22Rv1 (cell line): ENCODE results near the gene STK36.
A peak's percentile ranks its signal among the peaks of the same experiment; 100 is the strongest.

Experiments used
- H3K27ac ChIP-seq: fragments of 450-650 bp; 2 replicates; pipeline ENCODE4 v1.5.1; 2017
- ZFX ChIP-seq: fragments of 450-650 bp; IDR thresholded peaks from 2 replicates; pipeline ENCODE4 v1.6.1; 2017; ENCODE audit warnings: antibody characterized with exemption, borderline replicate concordance
- TF ChIP-seq, protein P1 (sequence below): fragments of 450-650 bp; IDR thresholded peaks from 2 replicates; pipeline ENCODE4 v1.5.1; 2017; ENCODE audit warnings: mild to moderate bottlenecking

The STK36 gene

DNA sequence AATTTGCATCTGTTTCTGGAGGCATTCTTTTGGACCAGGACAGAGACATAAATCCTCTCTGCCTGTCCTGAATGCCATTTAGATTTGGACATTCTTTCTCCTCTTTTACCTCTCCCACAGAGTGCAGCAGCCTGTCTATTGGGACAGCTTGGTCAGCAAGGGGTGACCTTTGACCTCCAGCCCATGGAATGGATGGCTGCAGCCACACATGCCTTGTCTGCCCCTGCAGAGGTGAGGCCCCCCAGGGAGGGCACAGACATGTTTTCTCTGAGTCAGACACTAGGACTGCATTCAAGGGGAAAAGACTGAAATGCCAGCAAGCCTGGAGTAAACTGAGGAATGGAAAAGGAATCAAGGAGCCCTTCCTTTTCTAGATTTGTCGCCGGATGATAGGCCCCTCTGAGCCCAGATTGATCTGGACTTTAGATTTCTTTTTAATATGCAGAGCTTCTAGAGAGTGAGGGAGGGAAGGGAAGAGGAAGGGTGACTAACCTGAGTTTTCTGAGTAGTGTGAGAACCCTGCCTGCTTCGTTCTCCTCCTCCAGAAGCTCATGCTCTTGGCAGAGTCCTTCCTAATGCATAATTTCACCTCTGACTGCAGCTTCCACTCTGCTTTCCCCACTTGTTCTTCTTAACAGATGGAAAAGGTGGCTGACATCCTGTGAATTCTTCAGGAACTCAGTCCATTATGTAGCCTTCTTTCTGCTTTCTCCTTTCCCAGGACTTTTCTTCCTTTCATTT, 22.7 kb downstream of the STK36 start:
- TF ChIP-seq, protein P1, sequence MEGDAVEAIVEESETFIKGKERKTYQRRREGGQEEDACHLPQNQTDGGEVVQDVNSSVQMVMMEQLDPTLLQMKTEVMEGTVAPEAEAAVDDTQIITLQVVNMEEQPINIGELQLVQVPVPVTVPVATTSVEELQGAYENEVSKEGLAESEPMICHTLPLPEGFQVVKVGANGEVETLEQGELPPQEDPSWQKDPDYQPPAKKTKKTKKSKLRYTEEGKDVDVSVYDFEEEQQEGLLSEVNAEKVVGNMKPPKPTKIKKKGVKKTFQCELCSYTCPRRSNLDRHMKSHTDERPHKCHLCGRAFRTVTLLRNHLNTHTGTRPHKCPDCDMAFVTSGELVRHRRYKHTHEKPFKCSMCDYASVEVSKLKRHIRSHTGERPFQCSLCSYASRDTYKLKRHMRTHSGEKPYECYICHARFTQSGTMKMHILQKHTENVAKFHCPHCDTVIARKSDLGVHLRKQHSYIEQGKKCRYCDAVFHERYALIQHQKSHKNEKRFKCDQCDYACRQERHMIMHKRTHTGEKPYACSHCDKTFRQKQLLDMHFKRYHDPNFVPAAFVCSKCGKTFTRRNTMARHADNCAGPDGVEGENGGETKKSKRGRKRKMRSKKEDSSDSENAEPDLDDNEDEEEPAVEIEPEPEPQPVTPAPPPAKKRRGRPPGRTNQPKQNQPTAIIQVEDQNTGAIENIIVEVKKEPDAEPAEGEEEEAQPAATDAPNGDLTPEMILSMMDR, result no peak
- no peak for TF ChIP-seq ZFX

DNA sequence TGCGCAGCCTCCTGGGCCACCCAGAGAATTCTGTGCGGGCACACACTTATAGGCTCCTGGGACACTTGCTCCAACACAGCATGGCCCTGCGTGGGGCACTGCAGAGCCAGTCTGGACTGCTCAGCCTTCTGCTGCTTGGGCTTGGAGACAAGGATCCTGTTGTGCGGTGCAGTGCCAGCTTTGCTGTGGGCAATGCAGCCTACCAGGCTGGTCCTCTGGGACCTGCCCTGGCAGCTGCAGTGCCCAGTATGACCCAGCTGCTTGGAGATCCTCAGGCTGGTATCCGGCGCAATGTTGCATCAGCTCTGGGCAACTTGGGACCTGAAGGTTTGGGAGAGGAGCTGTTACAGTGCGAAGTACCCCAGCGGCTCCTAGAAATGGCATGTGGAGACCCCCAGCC, 27.0 kb downstream of the STK36 start:
- TF ChIP-seq, protein P1, result no peak
- no peak for TF ChIP-seq ZFX
- no peak overlapping the region for H3K27ac ChIP-seq

More for the DNA sequence above, 22.7 kb downstream of the STK36 start:
- H3K27ac ChIP-seq, result no peak overlapping the region

DNA sequence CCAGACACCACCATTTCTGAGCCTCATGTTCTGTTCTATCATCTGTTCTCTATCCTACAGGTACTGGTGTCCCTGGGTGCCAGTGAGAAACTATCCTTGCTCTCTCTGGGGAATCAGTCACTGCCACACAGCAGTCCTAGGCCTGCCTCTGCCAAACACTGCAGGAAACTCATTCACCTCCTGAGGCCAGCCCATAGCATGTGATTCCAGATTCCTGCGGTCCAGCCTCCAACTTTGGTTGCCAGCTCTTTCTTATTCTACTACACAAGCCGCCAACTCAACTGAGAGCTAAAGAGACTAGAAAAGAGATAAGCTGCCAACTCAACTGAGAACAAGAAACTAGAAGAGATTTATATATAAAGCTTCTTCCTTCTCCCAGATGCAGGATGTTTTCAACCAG, 29.9 kb downstream of the STK36 start:
- TF ChIP-seq, protein P1, result no peak
- no peak for TF ChIP-seq ZFX
- no peak overlapping the region for H3K27ac ChIP-seq

DNA sequence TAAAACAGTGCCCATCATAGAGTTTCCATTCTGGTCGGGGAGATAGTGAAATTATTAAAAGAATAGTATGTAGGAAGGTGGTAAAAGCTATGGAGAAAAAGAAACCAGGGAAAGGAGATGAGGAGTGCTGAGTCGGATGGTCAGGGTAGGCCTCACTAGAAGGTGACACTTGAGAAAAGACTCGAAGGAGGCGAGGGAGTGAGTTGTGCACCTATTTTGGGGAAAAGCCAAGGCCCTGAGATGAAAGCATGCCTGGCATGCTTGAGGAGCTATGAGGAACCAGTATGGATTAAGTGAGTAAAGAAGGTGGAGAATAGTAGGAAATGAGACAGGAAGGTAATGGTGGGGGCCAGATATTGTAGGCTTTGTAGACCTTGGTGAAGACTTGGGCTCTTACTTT, 31.5 kb downstream of the STK36 start:
- H3K27ac ChIP-seq, result no peak overlapping the region
- TF ChIP-seq ZFX, result no peak
- TF ChIP-seq, protein P1, result no peak

- no peak for TF ChIP-seq ZFX
- TF ChIP-seq, protein P1, result no peak
- H3K27ac ChIP-seq, result no peak overlapping the region
These were observed 36.2 kb downstream of the STK36 start for GRCh38 chr2:218708086-218708485.

DNA sequence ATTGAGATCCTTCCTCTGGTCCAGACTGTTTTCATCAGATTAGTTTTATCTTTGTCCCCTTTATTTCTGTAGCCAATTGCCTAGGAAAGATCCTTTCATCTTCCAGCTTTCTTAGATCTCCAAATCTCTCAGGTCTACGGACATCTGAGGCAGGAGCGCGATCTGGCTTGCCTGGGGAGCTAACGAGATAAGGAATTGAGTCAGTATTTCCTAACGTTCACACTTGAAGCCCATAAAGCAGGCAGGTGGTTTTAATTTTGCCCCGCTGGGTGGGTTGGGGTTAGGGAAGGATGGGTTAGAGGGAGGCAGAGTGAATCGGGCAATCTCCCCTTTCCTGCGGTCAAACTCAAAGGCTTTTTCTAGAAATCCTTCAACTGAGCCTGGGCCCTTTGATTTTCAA, 38.0 kb downstream of the STK36 start:
- H3K27ac ChIP-seq, result no peak overlapping the region
- TF ChIP-seq, protein P1, result no peak
- TF ChIP-seq ZFX, result no peak

- peak overlapping the region; percentile 85 for H3K27ac ChIP-seq
- TF ChIP-seq ZFX, result no peak
These were observed 38.4 kb downstream of the STK36 start for GRCh38 chr2:218710334-218710686.
